Measurements from ENCODE around the gene FEM1B.

The FEM1B gene

GRCh38 chr15:68303134-68303533, 25.6 kb downstream of the FEM1B start:
- H3K4me3 Mint-ChIP-seq = no peak overlapping the region
- H3K9me3 Mint-ChIP-seq = no peaks in the 10 kb centered on the region
- H3K27me3 Mint-ChIP-seq (ENCODE audit: low read depth) = peaks cover 3% of the 10 kb centered on the region
- no peak overlapping the region for H3K27ac Mint-ChIP-seq
- H3K4me1 Mint-ChIP-seq = peaks cover 31% of the 10 kb centered on the region
- TF ChIP-seq, protein P1, sequence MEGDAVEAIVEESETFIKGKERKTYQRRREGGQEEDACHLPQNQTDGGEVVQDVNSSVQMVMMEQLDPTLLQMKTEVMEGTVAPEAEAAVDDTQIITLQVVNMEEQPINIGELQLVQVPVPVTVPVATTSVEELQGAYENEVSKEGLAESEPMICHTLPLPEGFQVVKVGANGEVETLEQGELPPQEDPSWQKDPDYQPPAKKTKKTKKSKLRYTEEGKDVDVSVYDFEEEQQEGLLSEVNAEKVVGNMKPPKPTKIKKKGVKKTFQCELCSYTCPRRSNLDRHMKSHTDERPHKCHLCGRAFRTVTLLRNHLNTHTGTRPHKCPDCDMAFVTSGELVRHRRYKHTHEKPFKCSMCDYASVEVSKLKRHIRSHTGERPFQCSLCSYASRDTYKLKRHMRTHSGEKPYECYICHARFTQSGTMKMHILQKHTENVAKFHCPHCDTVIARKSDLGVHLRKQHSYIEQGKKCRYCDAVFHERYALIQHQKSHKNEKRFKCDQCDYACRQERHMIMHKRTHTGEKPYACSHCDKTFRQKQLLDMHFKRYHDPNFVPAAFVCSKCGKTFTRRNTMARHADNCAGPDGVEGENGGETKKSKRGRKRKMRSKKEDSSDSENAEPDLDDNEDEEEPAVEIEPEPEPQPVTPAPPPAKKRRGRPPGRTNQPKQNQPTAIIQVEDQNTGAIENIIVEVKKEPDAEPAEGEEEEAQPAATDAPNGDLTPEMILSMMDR (IDR thresholded peaks at IDR 0.05; ENCODE audit: unreplicated experiment in 3 of 3) = no peak
- H3K36me3 Mint-ChIP-seq (ENCODE audit: low read depth) = no peaks in the 10 kb centered on the region

- no peaks in the 10 kb centered on the region for H3K9me3 Mint-ChIP-seq
- TF ChIP-seq, protein P1 (IDR thresholded peaks at IDR 0.05; ENCODE audit: unreplicated experiment in 3 of 3) = no peak
- peaks cover 3% of the 10 kb centered on the region for H3K27me3 Mint-ChIP-seq (ENCODE audit: low read depth)
- no peak overlapping the region for H3K27ac Mint-ChIP-seq
- H3K4me1 Mint-ChIP-seq = peaks cover 33% of the 10 kb centered on the region
- H3K36me3 Mint-ChIP-seq (ENCODE audit: low read depth) = no peaks in the 10 kb centered on the region
- H3K4me3 Mint-ChIP-seq = no peak overlapping the region
Observed at GRCh38 chr15:68303560-68304436, 26.3 kb downstream of the FEM1B start.

GRCh38 chr15:68304589-68305337, 27.2 kb downstream of the FEM1B start:
- no peak overlapping the region for H3K4me3 Mint-ChIP-seq
- no peaks in the 10 kb centered on the region for H3K36me3 Mint-ChIP-seq (ENCODE audit: low read depth)
- H3K27me3 Mint-ChIP-seq (ENCODE audit: low read depth) = peaks cover 3% of the 10 kb centered on the region
- H3K27ac Mint-ChIP-seq = peak overlapping the region in 1 of 3 experiments; percentile 25
- TF ChIP-seq, protein P1 (IDR thresholded peaks at IDR 0.05; ENCODE audit: unreplicated experiment in 3 of 3) = peak in 1 of 3 experiments; percentile 10
- H3K4me1 Mint-ChIP-seq = peaks cover 33% of the 10 kb centered on the region
- no peaks in the 10 kb centered on the region for H3K9me3 Mint-ChIP-seq

DNA sequence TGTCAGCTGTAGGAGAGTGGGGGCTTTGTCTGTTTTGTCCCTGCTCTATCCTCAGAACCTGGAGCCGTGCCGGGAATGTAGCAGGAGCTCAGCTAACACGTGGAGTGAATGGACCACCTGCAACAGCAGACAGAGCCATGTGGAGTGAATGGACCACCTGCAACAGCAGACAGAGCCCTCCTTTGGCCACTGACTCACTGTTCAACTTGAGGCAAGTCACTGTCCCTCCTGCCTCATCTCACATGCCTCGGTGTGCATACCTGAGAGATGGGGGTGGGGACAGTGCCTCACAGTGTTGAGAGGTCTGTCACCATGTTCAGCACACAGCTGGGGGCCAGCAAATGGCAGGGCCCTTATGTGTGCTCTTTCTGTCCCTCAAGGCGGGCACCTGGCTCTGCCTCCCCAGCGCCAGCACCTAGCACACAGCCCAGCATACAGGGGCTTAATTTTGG, 27.9 kb downstream of the FEM1B start:
- no peaks in the 10 kb centered on the region for H3K9me3 Mint-ChIP-seq
- H3K36me3 Mint-ChIP-seq (ENCODE audit: low read depth) = no peaks in the 10 kb centered on the region
- TF ChIP-seq, protein P1 (IDR thresholded peaks at IDR 0.05; ENCODE audit: unreplicated experiment in 3 of 3) = no peak
- no peak overlapping the region for H3K4me3 Mint-ChIP-seq
- peaks cover 3% of the 10 kb centered on the region for H3K27me3 Mint-ChIP-seq (ENCODE audit: low read depth)
- peaks cover 38% of the 10 kb centered on the region for H3K4me1 Mint-ChIP-seq
- no peak overlapping the region for H3K27ac Mint-ChIP-seq

GRCh38 chr15:68307131-68307928, 29.8 kb downstream of the FEM1B start:
- TF ChIP-seq, protein P1 (IDR thresholded peaks at IDR 0.05; ENCODE audit: unreplicated experiment in 3 of 3) = no peak
- H3K27me3 Mint-ChIP-seq (ENCODE audit: low read depth) = peaks cover 7% of the 10 kb centered on the region
- peaks cover 53% of the 10 kb centered on the region for H3K4me1 Mint-ChIP-seq
- no peaks in the 10 kb centered on the region for H3K9me3 Mint-ChIP-seq
- H3K36me3 Mint-ChIP-seq (ENCODE audit: low read depth) = no peaks in the 10 kb centered on the region
- no peak overlapping the region for H3K4me3 Mint-ChIP-seq
- peak overlapping the region in 2 of 3 experiments; percentile 40 to 74 for H3K27ac Mint-ChIP-seq
